IPS-18c (cell line): ENCODE results near the gene KIF16B.
"Not testable (repeated sequence)": the region's sequence is repeated elsewhere in the genome, so short reads cannot be mapped to it uniquely, and the experiment has no call there.

ENCODE experiments used
- H3K4me3 ChIP-seq: 2 replicates; pipeline ENCODE4 v1.7.0; 2013; ENCODE audit warnings: low read depth, mild to moderate bottlenecking, low read length, moderate library complexity; ENCODE audit not compliant: insufficient read depth
- H3K9me3 ChIP-seq: one replicate; pipeline ENCODE4 v1.6.1; 2013; ENCODE audit warnings: mild to moderate bottlenecking, low read length, moderate library complexity; ENCODE audit not compliant: control insufficient read depth, insufficient read depth

KIF16B gene

DNA sequence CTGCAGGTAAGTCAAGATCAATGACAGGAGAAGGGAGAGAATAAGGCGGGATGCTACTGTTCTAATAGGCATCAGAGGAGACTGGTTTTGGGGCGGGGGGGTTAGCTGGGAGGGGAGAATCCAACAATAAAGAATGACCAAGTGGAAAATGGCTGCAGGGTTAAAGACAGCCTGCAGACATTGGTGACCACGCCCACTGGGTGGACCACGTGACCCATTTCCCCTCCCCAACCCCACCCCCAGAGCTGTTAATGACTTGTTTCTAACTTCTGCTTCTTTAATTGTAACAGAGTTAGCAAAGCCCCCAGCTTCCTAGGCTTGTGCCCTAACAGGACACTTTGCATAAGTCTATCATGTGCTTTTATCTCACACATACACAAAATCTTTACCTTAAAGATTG, 344.5 kb downstream of the KIF16B start:
- no peaks in the 10 kb centered on the region for H3K9me3 ChIP-seq
- no peak overlapping the region for H3K4me3 ChIP-seq

DNA sequence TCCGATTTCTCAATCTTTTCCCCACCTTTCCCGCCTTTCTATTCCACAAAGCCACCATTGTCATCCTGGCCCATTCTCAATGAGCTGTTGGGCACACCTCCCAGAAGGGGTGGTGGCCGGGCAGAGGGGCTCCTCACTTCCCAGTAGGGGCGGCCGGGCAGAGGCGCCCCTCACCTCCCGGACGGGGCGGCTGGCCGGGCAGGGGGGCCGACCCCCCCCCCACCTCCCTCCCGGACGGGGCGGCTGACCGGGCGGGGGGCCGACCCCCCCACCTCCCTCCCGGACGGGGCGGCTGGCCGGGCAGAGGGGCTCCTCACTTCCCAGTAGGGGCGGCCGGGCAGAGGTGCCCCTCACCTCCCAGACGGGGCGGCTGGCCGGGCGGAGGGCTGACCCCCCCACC, 346.3 kb downstream of the KIF16B start:
- H3K4me3 ChIP-seq, H3K9me3 ChIP-seq: not testable (repeated sequence)

DNA sequence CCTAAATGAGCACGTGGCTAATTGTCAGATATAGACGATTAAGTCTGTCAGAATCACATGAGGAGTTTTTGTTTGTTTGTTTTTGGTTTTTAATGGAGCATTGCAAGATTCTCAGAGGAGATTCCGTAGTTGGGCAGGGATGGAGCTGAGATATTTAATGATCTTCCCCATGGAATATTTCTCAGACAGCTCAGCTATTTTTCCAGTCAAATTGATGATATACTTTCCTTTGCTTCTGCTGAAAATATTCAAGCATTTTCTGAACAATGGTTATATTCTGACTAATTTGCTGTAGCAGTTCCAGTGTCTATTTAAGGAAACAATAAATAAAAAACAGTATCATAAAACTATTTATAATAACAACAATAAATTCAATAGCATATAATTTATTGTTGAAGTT, 348.4 kb downstream of the KIF16B start:
- Histone ChIP-seq H3K4me3 (no peak overlapping the region), H3K9me3 (peaks cover 2% of the 10 kb centered on the region)

DNA sequence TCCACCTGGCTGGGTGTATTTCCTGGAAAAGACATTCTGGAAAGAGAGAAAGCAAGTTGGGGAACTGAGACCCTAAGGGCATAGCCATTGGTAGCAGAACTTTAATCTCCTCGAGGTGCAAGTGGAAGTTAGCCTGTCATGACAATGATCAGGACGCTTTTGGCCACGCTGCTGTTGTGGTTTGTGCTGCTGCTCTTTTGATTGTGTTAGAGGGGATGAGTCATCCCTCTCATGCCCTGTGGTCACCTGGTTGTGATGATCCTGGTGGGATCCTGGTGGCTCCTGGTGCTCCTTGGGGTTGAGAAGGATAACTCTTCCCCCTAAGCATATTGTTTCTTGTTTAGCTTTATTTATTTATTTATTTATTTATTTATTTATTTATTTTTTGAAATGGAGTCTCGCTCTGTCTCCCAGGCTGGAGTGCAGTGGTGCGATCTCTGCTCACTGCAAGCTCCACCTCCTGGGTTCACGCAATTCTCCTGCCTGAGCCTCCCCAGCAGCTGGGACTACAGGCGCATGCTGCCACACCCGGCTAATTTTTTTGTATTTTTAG, 350.3 kb downstream of the KIF16B start:
- peaks cover 2% of the 10 kb centered on the region for H3K9me3 ChIP-seq
- H3K4me3 ChIP-seq = no peak overlapping the region
